ENCODE data around the gene CABYR. TPM values are rescaled to one million over a fixed set of nuclear protein-coding genes. Genes with fewer than 3 reads are reported as not detected.
A peak's percentile ranks its signal among the peaks of the same experiment; 100 is the strongest.

CABYR gene
- total and polyA plus RNA-seq, 5 experiments from 2014 or later: 0.28 to 3.3 (median 1.3) TPM; not detected in 1

- Mint-ChIP-seq H3K27me3 (no peaks in the 10 kb centered on the region), H3K4me3 (no peak overlapping the region), H3K4me1 (peaks cover 14 to 31% (median 27%) of the 10 kb centered on the region in 4 donors), H3K27ac (peak overlapping the region in 8 of 10 donors; percentile 14 to 85 (median 64)), H3K36me3 (peaks cover 0 to 58% (median 0%) of the 10 kb centered on the region in 3 donors), H3K9me3 (no peaks in the 10 kb centered on the region)
- POLR2A ChIA-PET: no interaction called here
- no peak for ATAC-seq
- no peak for DNase-seq
Measured at GRCh38 chr18:24112874-24113615, 25.8 kb upstream of the CABYR start.

DNA sequence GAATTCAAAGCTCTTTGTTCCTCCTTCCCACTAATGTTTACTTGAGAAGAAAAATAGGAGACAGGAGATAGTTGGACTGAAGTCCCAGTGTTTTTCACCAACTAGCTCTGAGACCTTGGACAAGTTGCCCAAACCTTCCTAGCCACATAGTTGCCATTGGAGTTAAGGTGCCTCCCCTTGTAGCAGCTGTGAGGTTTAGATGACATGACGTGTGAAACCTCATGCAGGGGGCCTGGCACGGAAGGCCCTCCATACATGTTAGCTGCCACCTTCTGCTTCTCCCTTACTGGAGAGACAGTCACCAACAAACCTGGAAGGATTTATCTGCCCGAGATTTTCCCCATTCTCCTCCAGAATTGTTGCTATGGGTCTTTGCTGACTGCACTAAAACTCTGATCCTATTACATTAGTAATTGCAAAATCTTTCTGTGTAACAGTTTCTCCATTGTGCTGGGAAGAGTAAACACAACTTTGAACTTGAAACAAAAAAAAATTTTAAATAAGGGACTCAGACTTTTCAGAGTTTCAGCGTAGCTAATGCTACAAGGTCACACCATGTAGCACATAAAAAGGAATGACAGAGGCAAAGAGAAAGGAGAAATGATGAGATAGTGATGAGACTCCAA lies 23.8 kb upstream of the CABYR start:
- Mint-ChIP-seq H3K4me3 (no peak overlapping the region), H3K4me1 (peaks cover 14 to 31% (median 28%) of the 10 kb centered on the region in 4 donors), H3K27ac (peak overlapping the region; percentile 26 to 85 (median 70)), H3K9me3 (no peaks in the 10 kb centered on the region), H3K36me3 (peaks cover 0 to 74% (median 0%) of the 10 kb centered on the region in 3 donors), H3K27me3 (no peaks in the 10 kb centered on the region)
- DNase-seq (no peak), ATAC-seq (no peak)
- POLR2A ChIA-PET: no interaction called here

DNA sequence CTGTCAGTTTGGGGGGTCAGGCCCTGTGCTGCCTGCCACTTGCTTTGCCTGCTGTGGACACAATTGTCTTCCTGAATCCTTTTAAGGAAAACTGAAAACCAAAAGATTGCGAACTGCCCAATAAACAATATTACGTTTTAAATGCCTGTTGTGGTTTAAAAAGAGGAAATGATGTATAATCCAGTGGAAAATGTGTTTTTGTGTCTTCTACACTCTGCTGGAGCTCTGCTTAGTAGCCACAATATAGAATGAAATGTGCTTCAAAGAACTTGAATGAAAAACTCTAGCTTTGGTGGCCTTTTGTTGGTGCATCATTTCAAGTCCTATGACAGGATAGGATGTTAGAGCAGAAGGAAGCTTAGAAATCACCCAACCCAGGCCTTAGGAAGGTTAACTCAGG lies 23.2 kb upstream of the CABYR start:
- Mint-ChIP-seq H3K4me3 (no peak overlapping the region), H3K27me3 (no peaks in the 10 kb centered on the region), H3K36me3 (peaks cover 0 to 77% (median 3%) of the 10 kb centered on the region in 3 donors), H3K9me3 (no peaks in the 10 kb centered on the region), H3K4me1 (peaks cover 14 to 31% (median 29%) of the 10 kb centered on the region in 4 donors), H3K27ac (peak overlapping the region in 9 of 10 donors; percentile 35 to 85 (median 76))
- peak in 2 of 10 donors; percentile 11 to 37 for DNase-seq
- POLR2A ChIA-PET: no interaction called here
- peak in 1 of 2 donors; percentile 59 for ATAC-seq

GRCh38 chr18:24118750-24119577 lies 19.9 kb upstream of the CABYR start:
- peak; percentile 87 to 91 for ATAC-seq
- peak; percentile 62 to 85 (median 74) for DNase-seq
- Mint-ChIP-seq H3K9me3 (no peaks in the 10 kb centered on the region), H3K4me3 (no peak overlapping the region), H3K27ac (peak overlapping the region in 9 of 10 donors; percentile 8 to 79 (median 48)), H3K36me3 (peaks cover 0 to 87% (median 5%) of the 10 kb centered on the region in 3 donors), H3K4me1 (peaks cover 7 to 24% (median 20%) of the 10 kb centered on the region in 4 donors), H3K27me3 (no peaks in the 10 kb centered on the region)
- POLR2A ChIA-PET: interaction anchor here (0.6 to 0.7 kb wide), 2 partner anchors 20 to 34 kb away, joined by 3 read pairs; partner anchors contain the start of gene CABYR

- H3K36me3 Mint-ChIP-seq: peaks cover 0 to 87% (median 12%) of the 10 kb centered on the region in 3 donors
- ATAC-seq: no peak
Measured at GRCh38 chr18:24120676-24121075, 18.2 kb upstream of the CABYR start.

DNA sequence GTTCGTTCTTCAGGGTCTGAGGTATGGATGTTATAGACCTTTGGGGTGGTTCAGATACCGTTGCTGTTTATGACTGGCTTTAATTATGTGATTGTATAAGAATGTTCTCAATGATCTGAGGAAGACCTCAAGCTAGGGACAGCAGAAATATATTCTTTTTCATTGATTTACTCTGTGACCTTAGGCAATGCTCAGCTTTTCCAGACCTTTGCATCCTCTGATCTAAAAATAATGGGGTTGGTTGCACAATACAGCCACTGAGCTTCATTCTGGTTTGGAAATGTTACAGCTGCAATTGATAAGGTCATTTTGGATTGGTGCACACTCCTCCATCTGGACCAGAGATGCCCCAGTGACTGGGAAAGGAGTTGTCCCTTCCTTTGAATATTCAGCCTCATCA lies 17.2 kb upstream of the CABYR start:
- Mint-ChIP-seq H3K36me3 (peaks cover 0 to 85% (median 12%) of the 10 kb centered on the region in 3 donors), H3K27me3 (no peaks in the 10 kb centered on the region), H3K27ac (no peak overlapping the region), H3K4me3 (no peak overlapping the region), H3K9me3 (no peaks in the 10 kb centered on the region), H3K4me1 (peaks cover 0 to 6% (median 0%) of the 10 kb centered on the region in 4 donors)
- POLR2A ChIA-PET: interaction anchor here (0.6 kb wide), 1 partner anchor 150 kb away, joined by 3 read pairs; no protein-coding TSS in a partner anchor
- DNase-seq: no peak
- no peak for ATAC-seq

More at GRCh38 chr18:24120676-24121075, 18.2 kb upstream of the CABYR start:
- H3K4me1 Mint-ChIP-seq: peaks cover 0 to 8% (median 4%) of the 10 kb centered on the region in 4 donors
- DNase-seq: no peak
- H3K27ac Mint-ChIP-seq: no peak overlapping the region
- POLR2A ChIA-PET: no interaction called here
- H3K9me3 Mint-ChIP-seq: no peaks in the 10 kb centered on the region
- no peaks in the 10 kb centered on the region for H3K27me3 Mint-ChIP-seq
- H3K4me3 Mint-ChIP-seq: no peak overlapping the region

DNA sequence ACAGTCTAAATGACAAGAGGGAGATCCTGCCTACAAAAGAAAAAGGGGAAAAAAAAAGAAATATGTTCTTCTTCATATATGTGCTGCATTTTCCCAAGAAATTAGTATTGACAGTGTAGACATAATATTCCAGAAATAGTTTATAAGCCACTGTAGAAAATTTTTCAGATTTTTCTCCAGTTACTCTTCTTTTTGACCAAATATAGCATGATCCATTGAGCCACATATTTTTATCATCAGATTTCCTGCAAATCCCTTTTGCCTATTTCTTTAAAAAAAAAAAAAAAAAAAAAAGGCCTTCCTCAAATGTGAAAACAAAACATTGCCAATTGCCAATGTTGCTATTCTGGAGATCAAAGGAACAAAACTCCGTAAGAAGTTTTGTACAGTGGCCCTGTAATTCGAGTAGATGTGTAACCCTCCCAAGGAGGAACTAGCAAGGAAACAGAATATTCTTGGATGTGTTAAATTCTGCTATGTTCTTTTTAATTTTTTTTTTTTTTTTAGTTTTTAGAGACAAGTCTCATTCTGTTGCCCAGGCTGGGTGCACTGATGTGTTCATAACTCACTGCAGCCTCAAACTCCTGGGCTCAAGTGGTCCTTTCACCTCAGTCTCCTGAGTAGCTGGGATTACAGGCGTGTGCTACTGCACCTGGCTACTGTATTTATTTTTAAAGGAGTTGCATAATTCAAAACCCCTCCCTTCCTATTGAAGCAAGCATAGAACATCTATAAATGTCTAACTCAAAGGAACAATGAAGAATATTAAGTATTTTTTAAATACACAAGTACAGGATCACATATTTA lies 12.5 kb upstream of the CABYR start:
- H3K36me3 Mint-ChIP-seq: peaks cover 5 to 83% (median 11%) of the 10 kb centered on the region in 3 donors
- H3K4me3 Mint-ChIP-seq: no peak overlapping the region
- POLR2A ChIA-PET: no interaction called here
- H3K27me3 Mint-ChIP-seq: no peaks in the 10 kb centered on the region
- DNase-seq (no peak), ATAC-seq (no peak)
- H3K27ac Mint-ChIP-seq: no peak overlapping the region
- peaks cover 0 to 2% (median under 1%) of the 10 kb centered on the region in 4 donors for H3K4me1 Mint-ChIP-seq
- H3K9me3 Mint-ChIP-seq: no peaks in the 10 kb centered on the region

GRCh38 chr18:24127735-24128134 lies 11.1 kb upstream of the CABYR start:
- Mint-ChIP-seq H3K27ac (peak overlapping the region in 7 of 10 donors; percentile 0 to 85 (median 28)), H3K27me3 (no peaks in the 10 kb centered on the region), H3K4me3 (no peak overlapping the region), H3K4me1 (peaks cover 0 to 2% (median under 1%) of the 10 kb centered on the region in 4 donors), H3K9me3 (no peaks in the 10 kb centered on the region), H3K36me3 (peaks cover 5 to 85% (median 11%) of the 10 kb centered on the region in 3 donors)
- DNase-seq: no peak
- no peak for ATAC-seq
- POLR2A ChIA-PET: interaction anchor here (1.3 kb wide), 1 partner anchor 11 kb away, joined by 3 read pairs; the partner anchor contains the start of gene CABYR

GRCh38 chr18:24128700-24129099 lies 10.2 kb upstream of the CABYR start:
- H3K27ac Mint-ChIP-seq: peak overlapping the region in 6 of 10 donors; percentile 2 to 77 (median 34)
- H3K9me3 Mint-ChIP-seq: no peaks in the 10 kb centered on the region
- ATAC-seq (no peak), DNase-seq (no peak)
- POLR2A ChIA-PET: interaction anchor here (1.3 kb wide), 1 partner anchor 10 kb away, joined by 3 read pairs; the partner anchor contains the start of gene CABYR
- H3K4me1 Mint-ChIP-seq: peaks cover 0 to 2% (median under 1%) of the 10 kb centered on the region in 4 donors
- H3K36me3 Mint-ChIP-seq: peaks cover 5 to 85% (median 11%) of the 10 kb centered on the region in 3 donors
- no peak overlapping the region for H3K4me3 Mint-ChIP-seq
- H3K27me3 Mint-ChIP-seq: no peaks in the 10 kb centered on the region

GRCh38 chr18:24130494-24130893 lies 8.4 kb upstream of the CABYR start:
- ATAC-seq: no peak
- Mint-ChIP-seq H3K36me3 (peaks cover 5 to 80% (median 6%) of the 10 kb centered on the region in 3 donors), H3K4me3 (no peak overlapping the region), H3K4me1 (peaks cover 0 to 2% (median under 1%) of the 10 kb centered on the region in 4 donors), H3K27ac (no peak overlapping the region), H3K27me3 (no peaks in the 10 kb centered on the region), H3K9me3 (no peaks in the 10 kb centered on the region)
- POLR2A ChIA-PET: interaction anchor here (0.7 kb wide), 1 partner anchor 216 kb away, joined by 4 read pairs; no protein-coding TSS in a partner anchor
- no peak for DNase-seq

DNA sequence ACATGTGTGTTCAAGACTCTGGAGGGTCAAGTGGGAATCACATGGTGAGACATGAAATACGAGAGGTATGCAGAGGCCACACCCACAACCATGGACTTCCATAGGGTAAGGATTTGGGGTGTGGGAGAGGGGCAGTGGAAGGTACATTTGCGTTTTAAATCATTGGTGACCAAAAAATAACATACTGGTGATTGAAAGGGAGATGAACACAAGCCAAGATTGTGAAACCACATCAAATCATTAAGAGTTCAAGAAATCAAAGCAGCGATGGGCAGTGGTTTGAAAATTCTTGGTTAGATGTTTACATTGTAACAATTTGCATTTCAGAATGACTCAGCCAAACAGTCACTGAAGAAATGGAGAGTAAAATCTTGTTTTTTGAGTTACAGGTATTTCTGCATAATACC lies 1.9 kb upstream of the CABYR start:
- Mint-ChIP-seq H3K4me1 (peaks cover 9 to 27% (median 22%) of the 10 kb centered on the region in 4 donors), H3K27me3 (peaks cover 4 to 12% (median 7%) of the 10 kb centered on the region in 5 donors), H3K4me3 (peak overlapping the region in 7 of 10 donors; percentile 2 to 91 (median 38))

More for the DNA sequence above, 1.9 kb upstream of the CABYR start:
- Mint-ChIP-seq H3K36me3 (peaks cover 0 to 29% (median 2%) of the 10 kb centered on the region in 3 donors), H3K27ac (peak overlapping the region in 6 of 10 donors; percentile 15 to 79 (median 50)), H3K9me3 (peaks cover 0 to 3% (median 0%) of the 10 kb centered on the region in 9 donors)
- POLR2A ChIA-PET: no interaction called here
- no peak for DNase-seq
- no peak for ATAC-seq
